MM.1S (cell line): ENCODE measurements around the gene ZNF613.
"Not testable (repeated sequence)": the region's sequence is repeated elsewhere in the genome, so short reads cannot be mapped to it uniquely, and the experiment has no call there.

Source experiments
- DNase-seq: peaks from one replicate; pipeline ENCODE4 v3.0.0-alpha.2; 2015
- H2AFZ ChIP-seq: fragments of 300-600 bp; sonication (generic); 2 replicates; pipeline ENCODE4 v1.6.0; 2016; ENCODE audit warnings: antibody characterized with exemption, low read length
- H3F3A ChIP-seq: fragments of 300-600 bp; sonication (generic); 2 replicates; pipeline ENCODE4 v1.6.1; 2016; ENCODE audit warnings: mild to moderate bottlenecking, antibody characterized with exemption, low read length, moderate library complexity, mixed read lengths; ENCODE audit not compliant: insufficient read depth
- H3K27ac ChIP-seq: fragments of 300-600 bp; sonication (generic); 2 replicates; pipeline ENCODE4 v1.5.1; 2016; ENCODE audit warnings: mild to moderate bottlenecking, low read length
- H3K27me3 ChIP-seq: fragments of 300-600 bp; sonication (generic); replicated peaks from 2 replicates; pipeline ENCODE4 v1.6.0; 2016; ENCODE audit warnings: low read length; ENCODE audit not compliant: insufficient read depth
- H3K36me3 ChIP-seq: fragments of 300-600 bp; sonication (generic); replicated peaks from 2 replicates; pipeline ENCODE4 v1.6.1; 2016; ENCODE audit warnings: mild to moderate bottlenecking, low read length, mixed read lengths; ENCODE audit not compliant: insufficient read depth
- H3K4me1 ChIP-seq: fragments of 300-600 bp; sonication (generic); 2 replicates; pipeline ENCODE4 v1.6.1; 2016; ENCODE audit warnings: low read length, mixed read lengths
- H3K4me2 ChIP-seq: fragments of 300-600 bp; sonication (generic); 2 replicates; pipeline ENCODE4 v1.6.0; 2016; ENCODE audit warnings: low read depth, low read length
- H3K4me3 ChIP-seq: fragments of 300-600 bp; sonication (generic); 2 replicates; pipeline ENCODE4 v1.5.1; 2016; ENCODE audit warnings: low read length, mixed read lengths
- H3K79me2 ChIP-seq: fragments of 300-600 bp; sonication (generic); 2 replicates; pipeline ENCODE4 v1.6.1; 2016; ENCODE audit warnings: mixed run types, low read length, mixed read lengths
- H3K9ac ChIP-seq: fragments of 300-600 bp; sonication (generic); 2 replicates; pipeline ENCODE4 v1.6.1; 2016; ENCODE audit warnings: low read length, mixed read lengths
- H3K9me2 ChIP-seq: fragments of 300-600 bp; sonication (generic); replicated peaks from 2 replicates; pipeline ENCODE4 v1.6.1; 2016; ENCODE audit warnings: mild to moderate bottlenecking, low read length, mixed read lengths; ENCODE audit not compliant: insufficient read depth
- H3K9me3 ChIP-seq: fragments of 300-600 bp; sonication (generic); replicated peaks from 2 replicates; pipeline ENCODE4 v1.6.1; 2016; ENCODE audit warnings: mild to moderate bottlenecking, low read length, mixed read lengths; ENCODE audit not compliant: insufficient read depth
- H4K20me1 ChIP-seq: fragments of 300-600 bp; sonication (generic); 2 replicates; pipeline ENCODE4 v1.6.1; 2016; ENCODE audit warnings: mild to moderate bottlenecking, low read length, moderate library complexity, mixed read lengths; ENCODE audit not compliant: insufficient read depth
- EZH2 ChIP-seq: fragments of 300-600 bp; sonication (generic); optimal IDR thresholded peaks from 2 replicates; pipeline ENCODE3; 2017; ENCODE audit warnings: low read depth, mild to moderate bottlenecking, antibody characterized with exemption, low read length, mixed read lengths
- EZH2phosphoT487 ChIP-seq: fragments of 300-600 bp; sonication (generic); IDR thresholded peaks from 2 replicates; pipeline ENCODE4 v1.6.1; 2018; ENCODE audit warnings: antibody characterized with exemption, low read length
- TF ChIP-seq, protein P1 (sequence below): fragments of 300-600 bp; sonication (generic); IDR thresholded peaks from 2 replicates; pipeline ENCODE4 v1.5.1; 2016; ENCODE audit warnings: antibody characterized with exemption, low read length, mixed read lengths

ZNF613 gene

DNA sequence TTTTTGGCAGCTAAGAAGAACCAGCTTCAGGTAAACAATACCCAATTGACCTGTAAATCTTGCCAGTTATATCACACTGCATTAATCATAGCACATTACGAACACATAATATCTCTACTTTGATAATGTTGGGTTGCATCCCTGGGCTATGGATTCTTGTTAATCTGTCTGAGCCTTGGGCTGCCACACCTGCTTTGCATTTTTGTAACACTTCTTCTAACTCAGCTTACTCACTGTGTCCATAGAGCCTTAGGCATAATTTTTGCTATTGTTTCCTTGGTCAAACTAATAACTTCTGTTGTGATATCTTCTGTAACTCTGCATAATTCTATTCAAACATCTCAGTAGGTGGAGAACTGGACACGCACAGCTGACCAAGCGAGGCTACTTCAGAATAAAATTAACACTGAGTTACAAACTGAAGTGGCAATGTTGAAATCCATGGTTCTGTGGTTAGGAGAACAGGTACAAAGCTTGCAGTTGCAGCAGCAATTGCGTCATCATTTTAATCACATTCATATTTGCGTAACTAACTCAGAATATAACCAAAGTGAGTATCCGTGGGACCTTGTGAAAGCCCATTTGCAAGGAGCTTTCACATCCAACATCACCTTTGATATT is 53.0 kb downstream of the ZNF613 start:
- Histone ChIP-seq H4K20me1 (no peaks in the 10 kb centered on the region), H3F3A (no peaks in the 10 kb centered on the region), H3K4me1 (no peaks in the 10 kb centered on the region), H3K27me3 (no peaks in the 10 kb centered on the region), H3K9me3 (no peaks in the 10 kb centered on the region; the same call in 1 of the 2 replicates), H3K4me3 (no peak overlapping the region), H3K79me2 (peaks cover 13% of the 10 kb centered on the region), H2AFZ (no peak overlapping the region), H3K9me2 (no peaks in the 10 kb centered on the region), H3K27ac (no peak overlapping the region), H3K36me3 (no peaks in the 10 kb centered on the region), H3K4me2 (no peak overlapping the region), H3K9ac (no peak overlapping the region)
- DNase-seq = no peak
- TF ChIP-seq EZH2 = no peak

DNA sequence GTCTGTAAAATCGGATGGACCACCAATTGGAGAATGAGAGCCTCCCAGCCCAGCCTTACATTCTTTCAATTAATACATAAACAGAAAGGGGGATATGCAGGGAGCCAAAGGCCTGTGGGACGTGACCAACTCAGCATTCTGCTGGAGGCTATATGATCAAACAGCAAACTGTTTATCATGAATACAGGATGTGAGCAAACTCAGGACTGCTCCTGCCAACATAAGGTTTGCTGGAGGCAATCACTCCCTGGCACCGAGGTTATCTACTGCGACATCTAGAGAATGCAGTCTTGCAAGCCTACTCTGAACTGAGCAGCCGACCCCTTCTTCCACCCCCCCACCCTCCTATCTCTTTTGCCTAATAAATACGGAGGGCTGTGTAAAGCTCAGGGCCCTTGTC is 53.7 kb downstream of the ZNF613 start:
- not testable (repeated sequence) for H3K36me3 ChIP-seq, DNase-seq, H3K27ac ChIP-seq, H3K4me2 ChIP-seq, H3F3A ChIP-seq, H3K9ac ChIP-seq, H3K9me2 ChIP-seq, H2AFZ ChIP-seq, H3K27me3 ChIP-seq, H3K4me1 ChIP-seq, H3K9me3 ChIP-seq, H3K4me3 ChIP-seq, H4K20me1 ChIP-seq
- H3K79me2 ChIP-seq = peaks cover 17% of the 10 kb centered on the region

DNA sequence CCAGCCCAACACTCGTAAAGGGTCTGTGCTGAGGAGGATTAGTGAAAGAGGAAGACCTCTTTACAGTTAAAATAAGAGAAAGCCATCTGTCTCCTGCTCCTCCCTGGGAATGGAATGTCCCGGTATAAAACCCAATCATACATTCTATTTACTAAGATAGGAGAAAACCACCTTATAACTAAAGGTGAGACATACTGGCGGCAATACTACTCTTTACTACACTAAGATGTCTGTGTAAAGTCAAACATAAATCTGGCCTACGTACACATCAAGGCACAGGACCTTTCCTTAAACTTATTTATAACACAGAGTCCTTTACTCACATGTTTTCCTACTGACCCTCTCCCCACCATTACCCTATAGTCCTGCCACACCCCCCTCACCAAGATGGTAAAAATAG is 56.1 kb downstream of the ZNF613 start:
- Histone ChIP-seq H3K9me3 (no peaks in the 10 kb centered on the region; the same call in 1 of the 2 replicates), H3K27ac (no peak overlapping the region), H3K4me3 (no peak overlapping the region), H3K79me2 (peaks cover 21% of the 10 kb centered on the region), H3K9ac (no peak overlapping the region), H3K4me2 (no peak overlapping the region), H4K20me1 (no peaks in the 10 kb centered on the region), H3K4me1 (no peaks in the 10 kb centered on the region), H3F3A (no peaks in the 10 kb centered on the region), H3K36me3 (no peaks in the 10 kb centered on the region), H3K27me3 (no peaks in the 10 kb centered on the region), H3K9me2 (no peaks in the 10 kb centered on the region), H2AFZ (no peak overlapping the region)
- TF ChIP-seq, protein P1, sequence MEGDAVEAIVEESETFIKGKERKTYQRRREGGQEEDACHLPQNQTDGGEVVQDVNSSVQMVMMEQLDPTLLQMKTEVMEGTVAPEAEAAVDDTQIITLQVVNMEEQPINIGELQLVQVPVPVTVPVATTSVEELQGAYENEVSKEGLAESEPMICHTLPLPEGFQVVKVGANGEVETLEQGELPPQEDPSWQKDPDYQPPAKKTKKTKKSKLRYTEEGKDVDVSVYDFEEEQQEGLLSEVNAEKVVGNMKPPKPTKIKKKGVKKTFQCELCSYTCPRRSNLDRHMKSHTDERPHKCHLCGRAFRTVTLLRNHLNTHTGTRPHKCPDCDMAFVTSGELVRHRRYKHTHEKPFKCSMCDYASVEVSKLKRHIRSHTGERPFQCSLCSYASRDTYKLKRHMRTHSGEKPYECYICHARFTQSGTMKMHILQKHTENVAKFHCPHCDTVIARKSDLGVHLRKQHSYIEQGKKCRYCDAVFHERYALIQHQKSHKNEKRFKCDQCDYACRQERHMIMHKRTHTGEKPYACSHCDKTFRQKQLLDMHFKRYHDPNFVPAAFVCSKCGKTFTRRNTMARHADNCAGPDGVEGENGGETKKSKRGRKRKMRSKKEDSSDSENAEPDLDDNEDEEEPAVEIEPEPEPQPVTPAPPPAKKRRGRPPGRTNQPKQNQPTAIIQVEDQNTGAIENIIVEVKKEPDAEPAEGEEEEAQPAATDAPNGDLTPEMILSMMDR = no peak
- TF ChIP-seq EZH2 = no peak
- TF ChIP-seq EZH2phosphoT487 = no peak
- DNase-seq = no peak

DNA sequence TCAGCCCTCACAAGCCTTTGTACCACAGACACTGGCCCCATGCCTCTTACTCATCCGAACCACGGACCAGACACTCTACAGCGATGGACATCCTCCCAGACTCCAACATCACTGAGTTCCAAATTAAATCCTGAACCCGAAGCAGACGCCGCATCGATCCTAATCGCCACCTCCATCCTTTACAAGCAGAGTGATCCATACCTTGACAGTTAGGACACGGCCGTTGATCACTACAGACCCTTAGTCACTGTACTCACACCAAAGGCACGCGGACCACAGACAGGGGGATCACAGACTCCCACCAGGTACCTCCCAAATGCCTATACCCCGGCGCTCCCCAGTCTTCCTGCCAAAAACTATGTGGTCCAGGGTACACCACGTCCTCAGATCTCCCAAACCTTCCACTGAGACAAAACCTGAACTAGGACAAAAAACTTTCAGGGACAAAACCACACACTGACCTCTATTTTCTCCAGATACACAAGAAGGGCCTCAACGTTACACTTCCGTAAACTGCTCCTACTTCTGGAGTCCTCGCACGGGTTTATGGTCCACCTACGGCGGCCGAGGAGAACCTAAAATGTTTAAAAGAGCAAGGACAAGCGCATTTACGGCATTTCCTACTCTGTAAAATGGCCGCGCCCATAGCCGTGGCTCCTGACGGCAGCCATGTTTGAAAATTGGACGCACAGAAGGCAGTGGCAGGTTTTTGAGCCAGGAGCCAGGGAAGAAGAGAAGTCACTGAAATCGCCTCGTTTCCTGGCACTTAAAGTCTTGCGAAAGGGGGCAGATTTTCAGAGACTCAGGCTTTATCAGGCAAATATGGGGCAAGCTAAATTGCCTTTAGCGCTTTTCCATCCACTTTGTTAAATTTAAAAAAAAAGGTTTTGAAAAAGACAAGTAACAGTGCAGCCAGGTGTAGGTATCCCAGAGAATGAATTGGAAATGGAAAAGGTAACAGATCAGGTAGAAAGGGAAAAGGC is 59.3 kb downstream of the ZNF613 start, which contains the start of gene ZNF350:
ZNF350 (minus strand) TSS at position 532 of the 983 bp plus-strand sequence. CDS start 12,480 bp downstream, outside the sequence.
- H3K9ac ChIP-seq = peak within 1 kb of the TSS; percentile 38; the same call in 1 of the 2 replicates
- H3K9me3 ChIP-seq = no peaks in the 10 kb centered on the region; the same call in 1 of the 2 replicates
- peak within 1 kb of the TSS; percentile 64 for H3K4me3 ChIP-seq
- H3K9me2 ChIP-seq = no peaks in the 10 kb centered on the region
- peak within 1 kb of the TSS; percentile 52 for H2AFZ ChIP-seq
- H3F3A ChIP-seq = no peaks in the 10 kb centered on the region
- no peak for TF ChIP-seq EZH2phosphoT487
- TF ChIP-seq, protein P1 = no peak
- no peak for TF ChIP-seq EZH2
- no peaks in the 10 kb centered on the region for H4K20me1 ChIP-seq
- H3K36me3 ChIP-seq = no peaks in the 10 kb centered on the region
- peaks cover 18% of the 10 kb centered on the region for H3K79me2 ChIP-seq
- no peaks in the 10 kb centered on the region for H3K27me3 ChIP-seq
- no peaks in the 10 kb centered on the region for H3K4me1 ChIP-seq
- H3K27ac ChIP-seq = peak within 1 kb of the TSS; percentile 4; the same call in 1 of the 2 replicates
- H3K4me2 ChIP-seq = peak within 1 kb of the TSS; percentile 57
- peak; percentile 95 for DNase-seq
